Heart left ventricle (tissue), 13 donors: Measurements from ENCODE around the gene SCLY.

Experiments
- CTCF ChIP-seq, 12 donors: fragments of 200-600 bp; sonication (generic) in 4 of 12; IDR thresholded peaks; one replicate each; pipeline versions ENCODE4 v1.5.0 to v1.8.0; 2018 to 2022; ENCODE audit warnings: antibody characterized with exemption in 12 of 12, mild to moderate bottlenecking in 5 of 12
- POLR2A ChIP-seq, 2 donors: fragments of 450-650 bp; IDR thresholded peaks; one replicate each; pipeline ENCODE4 v1.6.1; 2017; ENCODE audit warnings: antibody characterized with exemption in 2 of 2, mild to moderate bottlenecking in 2 of 2, moderate library complexity in 2 of 2
- donor health status: ischemic (EF 13 %, LVEDD 7.1; RV severe dilation, severe dysfunction).
- donor health status: DM: no; HTN: yes; CAD: no.
- donor health status: DM: no; HTN: no; CAD: no.
- donor health status: ischemic (EF 25% LVEDD 6.9; RV normal size, moderate dysfunction).
- donor health status: ischemic (EF 25% LVEDD 5.7; RV mildly dilated, moderate dysfunction).
- donor health status: ischemic (EF 35%, LVEDD 5.7; RV mildly dilated, moderate dysfunction).
- donor health status: nonischemic (EF 11% LVEDD 7.7; RV severe dilation, severe dysfunction).
- donor health status: DM: yes; HTN: yes; CAD: no.
- donor health status: PGD.
- donor health status: ischemic (EF 29% LVEDD 5.4; RV normal size, mild dysfunction).
- donor health status: nonischemic (EF 23%, LVEDD 6.1; RV moderate dilation, normal function).

GRCh38 chr2:238082827-238083226 is 22.0 kb downstream of the SCLY start:
- no peak for TF ChIP-seq POLR2A (IDR thresholded peaks at IDR 0.05)
- no peak for TF ChIP-seq CTCF (IDR thresholded peaks at IDR 0.05)
